Measurements from ENCODE around the gene SPATA3. TPM values are rescaled to one million over a fixed set of nuclear protein-coding genes. Genes with fewer than 3 reads are reported as not detected.
A peak's percentile ranks its signal among the peaks of the same experiment; 100 is the strongest.

SPATA3 gene
- total and polyA plus RNA-seq, 2 of the 13 experiments (the other 11 are each of a cell fraction or from before 2014, with no cell fraction given): not detected

DNA sequence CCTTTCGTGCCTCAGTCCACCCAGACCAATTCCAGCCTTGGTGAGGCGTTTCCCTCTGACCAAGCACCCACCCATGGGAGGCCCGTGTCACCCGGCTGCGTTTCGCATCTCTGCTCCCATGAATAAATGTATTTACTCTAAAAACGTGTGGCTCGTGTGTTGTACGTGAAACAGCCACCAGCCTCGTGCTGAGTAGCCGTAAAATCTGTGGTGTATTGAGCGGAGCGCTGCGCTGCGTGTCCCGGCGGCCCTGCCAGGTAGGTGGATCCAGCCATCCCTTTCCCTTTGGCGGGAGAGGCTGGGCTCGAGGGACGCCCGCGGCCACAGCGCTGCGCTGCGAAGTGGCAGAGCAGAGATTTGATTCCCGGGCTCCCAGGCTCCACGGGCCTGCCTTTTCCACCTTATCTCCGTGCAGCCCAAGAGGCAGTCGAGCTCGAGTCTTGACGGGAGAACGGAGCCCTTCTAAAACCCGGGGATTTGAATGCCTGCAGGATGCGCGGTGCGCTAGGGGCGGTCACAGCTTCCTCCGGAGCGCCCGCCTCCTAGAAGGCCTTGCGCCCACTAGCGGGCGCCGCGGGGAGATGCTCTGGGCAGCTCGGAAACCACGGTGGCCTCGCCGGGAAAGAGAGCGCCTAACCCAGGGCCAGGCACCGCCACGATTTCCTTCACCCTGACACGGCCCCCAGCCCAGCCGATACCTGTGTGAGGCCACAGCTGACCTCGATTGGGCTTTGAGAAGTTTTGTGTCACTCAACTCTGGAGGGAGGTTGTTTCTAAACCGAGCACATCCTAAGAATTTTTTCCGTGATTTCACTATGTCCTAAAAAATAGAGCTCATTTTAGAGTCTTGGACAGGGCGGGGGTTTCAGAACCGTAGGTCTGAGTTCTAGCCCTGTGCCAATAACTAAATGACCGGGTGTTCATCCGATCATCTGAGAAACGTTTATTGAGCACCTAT, 56.9 kb downstream of the SPATA3 start (continued):
- TF ChIP-seq, protein P1, sequence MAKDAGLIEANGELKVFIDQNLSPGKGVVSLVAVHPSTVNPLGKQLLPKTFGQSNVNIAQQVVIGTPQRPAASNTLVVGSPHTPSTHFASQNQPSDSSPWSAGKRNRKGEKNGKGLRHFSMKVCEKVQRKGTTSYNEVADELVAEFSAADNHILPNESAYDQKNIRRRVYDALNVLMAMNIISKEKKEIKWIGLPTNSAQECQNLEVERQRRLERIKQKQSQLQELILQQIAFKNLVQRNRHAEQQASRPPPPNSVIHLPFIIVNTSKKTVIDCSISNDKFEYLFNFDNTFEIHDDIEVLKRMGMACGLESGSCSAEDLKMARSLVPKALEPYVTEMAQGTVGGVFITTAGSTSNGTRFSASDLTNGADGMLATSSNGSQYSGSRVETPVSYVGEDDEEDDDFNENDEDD (CRISPR knock-in tag; IDR thresholded peaks at IDR 0.05; ENCODE audit: borderline replicate concordance): peak; percentile 86; the same call in 1 of the 2 replicates
- no peak for TF ChIP-seq ZNF253 (CRISPR knock-in tag; IDR thresholded peaks at IDR 0.05; ENCODE audit: borderline replicate concordance)
- TF ChIP-seq, protein P2, sequence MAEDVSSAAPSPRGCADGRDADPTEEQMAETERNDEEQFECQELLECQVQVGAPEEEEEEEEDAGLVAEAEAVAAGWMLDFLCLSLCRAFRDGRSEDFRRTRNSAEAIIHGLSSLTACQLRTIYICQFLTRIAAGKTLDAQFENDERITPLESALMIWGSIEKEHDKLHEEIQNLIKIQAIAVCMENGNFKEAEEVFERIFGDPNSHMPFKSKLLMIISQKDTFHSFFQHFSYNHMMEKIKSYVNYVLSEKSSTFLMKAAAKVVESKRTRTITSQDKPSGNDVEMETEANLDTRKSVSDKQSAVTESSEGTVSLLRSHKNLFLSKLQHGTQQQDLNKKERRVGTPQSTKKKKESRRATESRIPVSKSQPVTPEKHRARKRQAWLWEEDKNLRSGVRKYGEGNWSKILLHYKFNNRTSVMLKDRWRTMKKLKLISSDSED (CRISPR knock-in tag; IDR thresholded peaks at IDR 0.05): no peak
- TF ChIP-seq, protein P3, sequence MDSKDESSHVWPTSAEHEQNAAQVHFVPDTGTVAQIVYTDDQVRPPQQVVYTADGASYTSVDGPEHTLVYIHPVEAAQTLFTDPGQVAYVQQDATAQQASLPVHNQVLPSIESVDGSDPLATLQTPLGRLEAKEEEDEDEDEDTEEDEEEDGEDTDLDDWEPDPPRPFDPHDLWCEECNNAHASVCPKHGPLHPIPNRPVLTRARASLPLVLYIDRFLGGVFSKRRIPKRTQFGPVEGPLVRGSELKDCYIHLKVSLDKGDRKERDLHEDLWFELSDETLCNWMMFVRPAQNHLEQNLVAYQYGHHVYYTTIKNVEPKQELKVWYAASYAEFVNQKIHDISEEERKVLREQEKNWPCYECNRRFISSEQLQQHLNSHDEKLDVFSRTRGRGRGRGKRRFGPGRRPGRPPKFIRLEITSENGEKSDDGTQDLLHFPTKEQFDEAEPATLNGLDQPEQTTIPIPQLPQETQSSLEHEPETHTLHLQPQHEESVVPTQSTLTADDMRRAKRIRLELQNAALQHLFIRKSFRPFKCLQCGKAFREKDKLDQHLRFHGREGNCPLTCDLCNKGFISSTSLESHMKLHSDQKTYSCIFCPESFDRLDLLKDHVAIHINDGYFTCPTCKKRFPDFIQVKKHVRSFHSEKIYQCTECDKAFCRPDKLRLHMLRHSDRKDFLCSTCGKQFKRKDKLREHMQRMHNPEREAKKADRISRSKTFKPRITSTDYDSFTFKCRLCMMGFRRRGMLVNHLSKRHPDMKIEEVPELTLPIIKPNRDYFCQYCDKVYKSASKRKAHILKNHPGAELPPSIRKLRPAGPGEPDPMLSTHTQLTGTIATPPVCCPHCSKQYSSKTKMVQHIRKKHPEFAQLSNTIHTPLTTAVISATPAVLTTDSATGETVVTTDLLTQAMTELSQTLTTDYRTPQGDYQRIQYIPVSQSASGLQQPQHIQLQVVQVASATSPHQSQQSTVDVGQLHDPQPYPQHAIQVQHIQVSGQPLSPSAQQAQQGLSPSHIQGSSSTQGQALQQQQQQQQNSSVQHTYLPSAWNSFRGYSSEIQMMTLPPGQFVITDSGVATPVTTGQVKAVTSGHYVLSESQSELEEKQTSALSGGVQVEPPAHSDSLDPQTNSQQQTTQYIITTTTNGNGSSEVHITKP (CRISPR knock-in tag; IDR thresholded peaks at IDR 0.05; ENCODE audit: low read depth): no peak
- TF ChIP-seq ZNF331 (CRISPR knock-in tag; IDR thresholded peaks at IDR 0.05): peak; percentile 69
- TF ChIP-seq MIER3 (CRISPR knock-in tag; IDR thresholded peaks at IDR 0.05; ENCODE audit: borderline replicate concordance): peak; percentile 77; the same call in 1 of the 2 replicates
- TF ChIP-seq, protein P4, sequence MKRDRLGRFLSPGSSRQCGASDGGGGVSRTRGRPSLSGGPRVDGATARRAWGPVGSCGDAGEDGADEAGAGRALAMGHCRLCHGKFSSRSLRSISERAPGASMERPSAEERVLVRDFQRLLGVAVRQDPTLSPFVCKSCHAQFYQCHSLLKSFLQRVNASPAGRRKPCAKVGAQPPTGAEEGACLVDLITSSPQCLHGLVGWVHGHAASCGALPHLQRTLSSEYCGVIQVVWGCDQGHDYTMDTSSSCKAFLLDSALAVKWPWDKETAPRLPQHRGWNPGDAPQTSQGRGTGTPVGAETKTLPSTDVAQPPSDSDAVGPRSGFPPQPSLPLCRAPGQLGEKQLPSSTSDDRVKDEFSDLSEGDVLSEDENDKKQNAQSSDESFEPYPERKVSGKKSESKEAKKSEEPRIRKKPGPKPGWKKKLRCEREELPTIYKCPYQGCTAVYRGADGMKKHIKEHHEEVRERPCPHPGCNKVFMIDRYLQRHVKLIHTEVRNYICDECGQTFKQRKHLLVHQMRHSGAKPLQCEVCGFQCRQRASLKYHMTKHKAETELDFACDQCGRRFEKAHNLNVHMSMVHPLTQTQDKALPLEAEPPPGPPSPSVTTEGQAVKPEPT (CRISPR knock-in tag; IDR thresholded peaks at IDR 0.05; ENCODE audit: low read depth): peak; percentile 96
- peak; percentile 76; the same call in 1 of the 2 replicates for TF ChIP-seq ZNF24 (IDR thresholded peaks at IDR 0.05)
- peak; percentile 54; the same call in 1 of the 2 replicates for TF ChIP-seq RXRA (CRISPR knock-in tag; IDR thresholded peaks at IDR 0.05)
- TF ChIP-seq MAFF (IDR thresholded peaks at IDR 0.05; ENCODE audit: low read depth, low read length): no peak
- peak; percentile 82 for TF ChIP-seq ZSCAN9 (CRISPR knock-in tag; IDR thresholded peaks at IDR 0.05; ENCODE audit: borderline replicate concordance)
- TF ChIP-seq RFXAP (CRISPR knock-in tag; IDR thresholded peaks at IDR 0.05; ENCODE audit: borderline replicate concordance): peak; percentile 76
- TF ChIP-seq, protein P5, sequence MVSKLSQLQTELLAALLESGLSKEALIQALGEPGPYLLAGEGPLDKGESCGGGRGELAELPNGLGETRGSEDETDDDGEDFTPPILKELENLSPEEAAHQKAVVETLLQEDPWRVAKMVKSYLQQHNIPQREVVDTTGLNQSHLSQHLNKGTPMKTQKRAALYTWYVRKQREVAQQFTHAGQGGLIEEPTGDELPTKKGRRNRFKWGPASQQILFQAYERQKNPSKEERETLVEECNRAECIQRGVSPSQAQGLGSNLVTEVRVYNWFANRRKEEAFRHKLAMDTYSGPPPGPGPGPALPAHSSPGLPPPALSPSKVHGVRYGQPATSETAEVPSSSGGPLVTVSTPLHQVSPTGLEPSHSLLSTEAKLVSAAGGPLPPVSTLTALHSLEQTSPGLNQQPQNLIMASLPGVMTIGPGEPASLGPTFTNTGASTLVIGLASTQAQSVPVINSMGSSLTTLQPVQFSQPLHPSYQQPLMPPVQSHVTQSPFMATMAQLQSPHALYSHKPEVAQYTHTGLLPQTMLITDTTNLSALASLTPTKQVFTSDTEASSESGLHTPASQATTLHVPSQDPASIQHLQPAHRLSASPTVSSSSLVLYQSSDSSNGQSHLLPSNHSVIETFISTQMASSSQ (IDR thresholded peaks at IDR 0.05; ENCODE audit: low read depth): no peak
- TF ChIP-seq, protein P5 (CRISPR knock-in tag; IDR thresholded peaks at IDR 0.05; ENCODE audit: borderline replicate concordance): peak; percentile 76; the same call in 1 of the 2 replicates
- peak; percentile 90 for TF ChIP-seq ZNF563 (CRISPR knock-in tag; IDR thresholded peaks at IDR 0.05)
